DMS114 treated with DMSO at 0.1 percent for 48 hours (cell line): ENCODE results near the gene ITPR1.

ENCODE experiments used
- DNase-seq: peaks from one replicate; lab custom pipeline; 2025; ENCODE audit not compliant: unreplicated experiment; lab: John Stamatoyannopoulos, UW

Gene ITPR1

DNA sequence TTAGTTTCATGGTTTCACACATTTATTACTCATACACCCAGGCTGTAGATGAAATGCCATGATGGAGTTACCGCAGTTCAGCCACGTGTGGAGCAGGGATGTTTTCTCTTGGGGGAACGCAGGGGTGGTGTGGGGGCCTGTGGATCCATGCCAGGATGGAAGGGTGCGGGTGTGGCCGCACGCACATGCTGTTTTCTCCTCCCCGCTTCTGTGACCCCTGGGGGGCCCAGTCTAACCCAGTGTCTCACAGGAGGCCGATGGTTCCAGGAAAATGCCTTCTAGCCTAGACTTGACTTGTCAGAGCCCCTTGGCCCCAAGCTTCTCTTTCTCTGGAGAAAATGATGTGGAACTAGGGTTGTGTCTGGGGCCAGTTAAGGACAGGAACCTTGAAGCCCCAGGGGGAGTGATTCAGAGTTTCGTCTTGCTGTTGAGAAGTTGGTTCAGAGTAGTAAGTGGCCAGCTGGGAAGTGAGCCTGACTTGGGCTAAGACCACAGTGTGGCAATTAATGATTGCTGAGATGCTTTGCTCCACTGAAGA is 245.7 kb downstream of the ITPR1 start:
- no peak for DNase-seq

DNA sequence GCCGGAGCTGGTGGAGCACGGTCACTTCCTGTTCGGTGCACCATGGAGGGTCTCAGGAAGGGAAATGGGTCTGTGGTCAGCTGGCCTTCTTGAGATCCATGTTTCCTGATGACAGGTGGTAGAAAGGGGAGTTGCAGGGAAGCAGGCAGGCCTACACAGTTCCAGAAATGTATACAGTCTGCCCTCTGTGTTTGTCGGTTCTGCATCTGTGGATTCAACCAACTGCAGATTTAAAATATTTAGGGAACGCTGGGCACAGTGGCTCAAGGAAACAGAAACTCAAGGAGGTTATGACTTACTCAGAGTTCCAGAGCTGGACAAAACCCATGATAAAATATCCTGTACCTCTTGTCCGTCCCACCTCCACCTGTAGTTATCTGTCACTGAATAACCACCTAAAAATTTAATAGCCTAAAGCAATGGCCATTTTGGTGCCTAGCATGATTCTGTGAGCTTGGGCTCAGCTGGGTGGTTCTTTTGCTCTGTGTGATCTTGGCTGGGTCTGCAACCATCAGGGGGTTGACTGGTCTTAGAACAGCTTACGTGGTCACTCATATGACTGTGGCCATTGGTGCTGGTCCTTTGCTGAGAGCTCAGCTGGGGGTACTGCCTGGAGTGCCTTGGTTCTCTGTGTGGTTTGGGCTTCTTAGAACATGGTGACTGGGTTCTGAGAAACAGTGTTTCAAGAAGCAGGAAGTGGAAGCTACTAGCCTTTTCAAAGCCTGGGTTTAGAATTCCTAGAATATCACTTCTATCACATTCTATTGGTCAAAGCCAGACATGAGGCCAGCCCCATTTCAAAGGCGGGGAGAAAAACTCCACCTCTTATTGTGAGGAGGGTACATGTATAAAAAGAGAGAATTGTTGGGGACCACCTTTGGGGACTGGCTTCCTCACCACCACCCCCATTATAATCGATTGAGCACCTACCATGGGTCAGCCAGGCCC is 246.4 kb downstream of the ITPR1 start:
- DNase-seq = no peak

DNA sequence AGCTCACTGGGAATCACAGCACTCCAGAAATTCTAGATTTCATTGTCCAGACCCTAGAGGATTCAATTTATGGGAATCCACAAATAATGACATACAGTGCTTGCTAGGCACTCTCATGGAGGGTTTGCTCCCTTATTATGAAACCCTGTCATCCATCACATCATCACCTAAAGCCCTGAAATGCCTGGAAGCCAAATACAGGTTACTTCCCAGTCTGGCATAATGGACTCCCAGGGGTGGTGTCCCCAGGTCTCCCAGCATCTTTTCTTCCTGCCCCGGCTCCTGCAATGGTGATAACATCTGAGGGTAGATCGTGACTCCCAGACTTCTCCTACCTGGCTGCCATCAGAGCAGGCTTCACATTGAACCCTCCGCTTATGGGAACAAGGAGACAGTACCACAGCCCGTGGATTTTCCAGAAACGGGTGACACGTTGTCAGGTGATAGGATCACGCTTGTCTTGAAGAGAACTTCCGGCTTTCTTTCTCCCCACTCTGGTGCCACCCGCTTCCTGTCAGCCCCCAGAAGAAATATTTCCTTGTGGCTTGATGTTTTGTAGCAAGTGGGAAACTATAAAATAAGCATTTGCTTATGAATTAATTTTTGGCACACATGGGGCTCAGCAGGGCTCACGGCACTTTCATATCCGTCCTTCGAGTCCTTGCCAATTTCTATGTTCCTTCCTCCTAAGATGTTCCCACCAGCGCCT is 247.4 kb downstream of the ITPR1 start:
- DNase-seq = no peak

DNA sequence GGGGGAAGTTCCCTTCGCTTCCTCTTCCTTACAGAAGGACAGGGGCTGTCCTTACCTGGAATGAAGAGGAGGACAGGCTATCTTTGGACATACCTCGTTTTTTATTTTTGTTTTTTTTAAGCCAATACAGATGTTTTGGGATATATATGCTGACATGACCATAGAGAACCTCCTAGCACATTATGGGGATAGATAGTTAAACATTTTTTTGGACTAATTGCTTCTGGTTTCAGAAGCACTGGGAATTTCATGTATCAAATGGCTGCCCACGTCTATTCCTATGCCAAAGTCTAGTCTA is 247.9 kb downstream of the ITPR1 start:
- no peak for DNase-seq

DNA sequence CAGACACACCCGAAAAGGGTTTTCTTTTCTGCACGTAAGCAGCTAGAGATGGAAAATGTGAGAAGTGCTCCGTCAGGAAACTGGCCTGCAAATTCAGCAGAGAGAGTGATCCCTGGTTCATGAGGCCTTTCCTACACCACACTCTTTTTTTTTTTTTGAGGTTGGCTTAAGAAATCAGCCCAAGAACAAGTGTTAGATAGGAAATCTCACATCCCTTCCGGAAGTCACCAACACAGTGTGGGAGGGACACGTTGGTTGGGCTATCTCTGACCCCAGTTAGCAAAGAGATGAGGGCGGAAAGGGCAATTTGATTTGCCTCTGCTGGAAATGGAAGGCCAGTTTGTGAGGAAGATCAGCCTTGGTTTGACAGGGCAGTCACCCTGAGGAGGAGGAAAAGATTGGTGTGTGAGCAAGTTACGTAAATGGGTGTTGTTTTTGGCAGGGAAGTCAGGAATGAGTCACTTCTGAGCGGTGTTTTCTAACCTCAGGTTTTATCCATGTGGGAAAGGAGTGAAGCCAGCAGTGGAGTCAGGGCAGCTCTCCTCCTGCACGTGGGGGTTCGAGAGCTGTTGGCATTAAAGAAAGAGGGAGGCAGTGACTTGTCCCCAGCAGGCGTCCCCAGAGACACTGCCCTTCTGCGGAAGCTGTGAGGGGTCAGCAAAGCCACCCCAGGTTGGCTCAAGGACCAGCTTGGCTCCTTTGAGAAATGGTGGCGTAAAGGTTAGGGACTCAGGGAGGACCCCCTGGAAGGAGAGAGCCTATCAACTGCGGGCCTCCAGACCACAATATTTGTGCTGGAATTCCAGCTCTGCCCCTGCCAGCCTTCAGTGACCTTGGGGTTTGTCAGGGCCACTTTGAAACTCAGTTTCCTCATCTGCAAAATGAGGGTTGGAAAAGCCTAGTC is 248.5 kb downstream of the ITPR1 start:
- DNase-seq = no peak

DNA sequence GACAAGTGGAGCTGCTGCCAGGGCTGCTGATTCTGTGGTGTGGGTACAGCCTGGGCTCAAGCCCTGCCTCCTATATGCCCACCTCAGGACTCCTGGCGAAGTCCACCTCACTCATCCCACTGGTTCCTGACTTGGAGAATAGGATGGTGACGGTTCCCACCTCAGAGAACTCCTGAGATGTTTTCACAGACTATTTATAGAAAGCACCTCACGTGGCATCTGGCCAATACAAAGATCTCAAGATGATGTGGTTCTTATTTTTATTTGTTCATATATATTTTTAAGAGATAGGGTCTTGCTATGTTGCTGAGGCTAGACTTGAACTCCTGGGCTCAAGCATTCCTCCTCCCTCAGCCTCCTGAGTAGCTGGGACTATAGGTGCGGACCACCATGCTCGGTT is 249.2 kb downstream of the ITPR1 start:
- no peak for DNase-seq

DNA sequence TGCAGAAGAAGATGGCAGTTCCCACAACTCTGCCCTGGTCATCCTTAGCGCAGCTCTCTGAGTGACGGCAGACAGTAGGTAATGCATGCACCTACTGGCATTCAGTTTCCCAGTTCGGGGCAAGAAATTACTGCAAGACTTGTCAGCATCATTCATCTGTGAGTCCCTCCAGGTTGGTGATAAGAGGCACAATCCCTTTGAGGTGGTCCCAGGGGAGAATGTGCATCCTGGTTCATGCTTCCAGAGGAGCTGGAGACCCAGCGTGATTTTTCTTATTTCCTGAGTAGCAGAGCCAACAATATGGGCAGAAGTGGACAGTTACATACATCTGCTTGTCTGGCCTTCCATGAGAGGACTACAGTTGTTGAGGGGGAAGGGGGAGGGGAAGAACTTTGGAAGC is 250.2 kb downstream of the ITPR1 start:
- DNase-seq = no peak

DNA sequence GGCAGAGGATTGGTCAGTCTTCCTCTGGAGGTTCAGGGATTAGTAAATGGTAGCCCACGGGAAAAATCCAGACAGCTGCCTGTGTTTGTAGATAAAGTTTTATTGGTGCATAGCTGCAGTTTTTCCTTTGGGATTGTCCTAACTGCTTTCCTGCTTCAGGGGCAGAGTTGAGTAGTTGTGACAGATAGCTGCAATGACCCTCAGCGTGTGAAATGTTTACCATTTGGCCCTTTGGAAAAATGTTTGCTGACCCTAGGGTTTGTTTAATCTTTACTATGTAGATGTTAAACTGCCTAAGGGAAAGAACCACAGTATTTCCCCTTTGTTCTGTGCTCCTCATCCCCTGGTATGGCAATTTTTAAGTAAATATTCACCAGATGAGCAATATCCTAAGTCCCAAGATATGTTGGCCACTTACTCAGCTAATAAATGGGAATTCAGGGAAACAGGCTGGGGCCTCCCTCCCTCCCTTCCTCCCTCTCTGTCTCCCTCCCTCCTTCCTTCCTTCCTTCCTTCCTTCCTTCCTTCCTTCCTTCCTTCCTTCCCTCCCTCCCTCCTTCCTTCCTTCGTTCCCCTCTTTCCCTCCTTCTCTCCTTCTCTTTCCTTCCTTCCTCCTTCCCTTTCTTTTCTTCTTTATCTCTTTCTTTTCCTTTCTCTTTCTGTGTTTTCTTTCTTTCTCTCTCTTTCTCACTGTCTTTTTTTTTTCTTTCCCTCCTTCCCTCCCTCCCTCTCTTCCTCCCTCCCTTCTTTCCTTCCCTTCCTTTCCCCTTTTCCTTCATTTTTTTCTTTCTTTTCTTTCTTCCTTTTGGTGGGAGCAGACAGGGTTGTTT is 251.5 kb downstream of the ITPR1 start:
- no peak for DNase-seq

DNA sequence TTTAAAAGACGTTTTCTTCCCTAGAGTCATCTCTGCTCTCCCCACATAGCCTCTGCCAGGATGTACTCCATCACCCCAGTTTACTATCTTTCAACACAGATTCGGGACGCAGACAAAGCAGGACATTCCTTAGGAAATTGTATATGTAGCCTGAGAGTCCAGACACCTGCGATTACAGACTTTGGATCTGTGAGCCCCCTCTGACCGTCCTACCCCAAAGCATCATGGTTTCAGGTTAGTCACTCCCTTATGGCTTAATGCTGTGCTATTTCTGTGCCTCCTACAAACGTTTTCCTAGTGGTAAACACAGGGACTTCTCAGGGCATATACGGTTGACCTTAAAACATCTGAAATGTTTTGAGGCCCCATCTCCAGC is 252.1 kb downstream of the ITPR1 start:
- DNase-seq = no peak

DNA sequence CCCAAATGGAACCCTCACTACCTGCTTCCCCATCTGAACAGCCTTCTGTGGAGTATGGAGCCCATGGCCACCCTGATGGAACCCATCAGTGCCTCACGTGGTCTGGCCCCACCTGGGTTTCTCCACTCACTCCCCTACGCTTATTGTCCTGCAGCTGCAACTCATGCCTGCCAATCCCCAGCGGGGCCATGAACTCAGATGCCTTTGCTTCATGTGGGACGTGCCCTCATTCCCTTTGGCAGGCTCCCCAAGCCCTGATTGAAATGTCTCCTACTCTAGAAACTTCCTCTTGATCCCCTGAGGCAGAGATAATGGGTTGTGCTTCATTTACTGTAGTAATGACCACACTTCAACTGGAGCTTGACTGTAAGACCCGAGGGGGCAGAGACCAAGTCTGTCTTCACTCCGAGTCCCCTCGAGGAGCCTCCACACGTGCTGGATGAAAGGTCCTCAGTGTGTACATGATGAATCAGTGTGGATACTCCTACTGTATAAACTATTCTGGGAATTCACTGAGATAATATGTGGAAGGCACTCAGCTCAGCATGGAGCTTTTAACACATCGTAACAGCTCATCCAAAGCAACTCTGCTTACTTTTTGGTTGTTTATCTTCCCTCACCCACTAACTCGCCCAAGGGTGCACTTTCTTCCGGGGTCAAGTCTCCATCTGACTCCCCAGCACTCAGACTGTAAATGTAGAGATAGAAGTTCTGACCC is 253.3 kb downstream of the ITPR1 start:
- no peak for DNase-seq

DNA sequence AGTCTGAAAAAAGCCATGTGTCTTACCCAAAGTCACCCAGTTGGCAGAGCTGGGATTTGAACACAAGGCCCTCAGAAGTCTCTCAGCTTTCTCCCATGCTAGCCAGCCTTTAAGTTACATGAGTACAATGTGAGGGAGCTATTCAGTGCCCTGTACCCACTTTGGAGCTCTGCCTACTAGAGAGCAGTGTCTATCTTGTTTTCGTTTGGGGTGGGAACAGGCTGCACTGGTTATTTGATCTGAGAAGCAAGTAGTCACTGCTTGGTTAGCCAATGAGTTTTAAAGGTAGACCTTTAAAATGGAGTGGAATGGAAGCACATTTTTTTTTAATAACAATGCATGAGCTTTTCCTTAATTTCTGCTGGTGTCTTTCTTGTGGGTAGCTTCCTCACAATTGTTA is 255.0 kb downstream of the ITPR1 start:
- DNase-seq = no peak

DNA sequence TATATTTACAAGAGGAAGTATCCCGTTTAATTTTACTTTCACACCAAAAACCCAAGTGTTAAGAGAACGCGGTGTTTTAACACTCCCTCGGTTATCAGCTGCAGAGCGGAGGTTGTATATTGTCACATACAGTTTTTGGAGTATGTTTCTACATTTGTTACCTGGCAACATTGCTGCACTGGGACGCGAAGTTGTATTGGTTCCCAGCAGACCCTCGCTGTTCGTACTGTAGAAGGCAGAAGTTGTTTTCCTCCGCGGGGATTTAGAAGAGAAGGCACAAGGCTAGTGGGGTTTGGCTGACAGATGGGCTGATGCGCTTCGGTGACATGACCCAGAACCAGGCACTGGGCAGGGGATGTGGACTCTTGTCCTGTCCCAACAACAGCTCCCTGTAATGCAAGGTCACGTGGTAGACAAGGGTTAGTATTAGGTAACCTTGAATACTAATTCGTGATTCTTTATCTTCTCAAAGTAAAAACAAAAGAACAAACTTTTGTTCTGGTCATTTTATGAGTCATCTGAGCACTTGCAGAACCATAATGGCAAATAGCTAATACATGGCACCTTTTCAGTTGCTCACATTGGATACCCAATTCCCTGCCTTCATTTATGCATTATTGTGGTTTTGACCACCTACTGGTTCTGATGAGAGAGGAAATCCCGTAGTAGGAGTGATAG is 255.7 kb downstream of the ITPR1 start:
- no peak for DNase-seq

DNA sequence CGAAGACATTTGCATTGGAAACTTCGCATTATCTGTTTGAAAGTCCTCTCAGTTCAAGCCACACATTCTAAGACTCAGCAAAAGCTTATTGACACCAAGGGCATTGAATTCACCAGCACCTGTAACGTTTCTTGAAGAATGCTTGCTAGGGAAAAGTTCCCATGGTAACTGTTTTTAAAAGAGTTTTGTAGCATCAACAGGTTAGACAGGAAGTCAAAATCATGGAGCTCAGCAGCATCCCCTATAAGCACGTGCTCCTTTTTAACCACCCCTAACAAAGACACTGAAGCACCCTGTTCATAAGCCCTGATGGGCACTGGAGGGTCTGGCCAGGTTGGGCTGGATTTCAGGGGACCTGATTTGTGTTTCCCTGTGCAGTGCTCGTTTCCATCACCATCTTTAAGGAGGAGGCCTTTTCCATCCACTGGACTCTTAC is 256.4 kb downstream of the ITPR1 start:
- no peak for DNase-seq

DNA sequence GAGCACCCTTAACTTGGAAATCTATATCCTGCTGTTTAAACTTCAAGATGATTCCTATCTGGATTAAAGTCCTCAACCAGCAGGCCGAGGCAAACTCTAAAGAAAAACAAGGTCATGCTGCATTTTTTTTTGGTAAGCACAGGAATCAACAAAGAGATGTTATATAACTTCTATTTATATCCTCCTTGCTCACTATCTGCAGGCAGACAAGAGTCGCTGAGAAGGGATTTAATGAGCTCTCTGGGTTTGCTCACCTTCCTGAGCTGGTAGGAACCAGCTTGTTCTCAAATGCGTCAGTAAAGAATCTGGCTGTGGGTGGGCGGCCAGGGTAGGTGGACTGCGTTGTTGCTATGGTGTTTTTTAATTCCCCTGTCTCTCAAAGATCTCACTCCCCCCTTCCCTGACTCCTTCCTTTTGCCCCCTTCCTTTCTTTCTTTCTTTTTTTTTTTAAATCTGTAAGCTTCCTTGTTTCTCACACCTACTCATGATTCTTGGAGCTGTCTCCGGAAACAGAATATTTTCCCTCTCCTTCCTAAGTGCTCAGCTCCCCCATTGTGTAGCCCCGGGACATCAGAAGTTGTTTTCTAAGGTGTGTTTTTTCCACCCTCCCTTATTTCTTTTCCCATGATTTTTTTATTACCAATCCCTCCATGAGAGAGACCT is 257.3 kb downstream of the ITPR1 start:
- no peak for DNase-seq

DNA sequence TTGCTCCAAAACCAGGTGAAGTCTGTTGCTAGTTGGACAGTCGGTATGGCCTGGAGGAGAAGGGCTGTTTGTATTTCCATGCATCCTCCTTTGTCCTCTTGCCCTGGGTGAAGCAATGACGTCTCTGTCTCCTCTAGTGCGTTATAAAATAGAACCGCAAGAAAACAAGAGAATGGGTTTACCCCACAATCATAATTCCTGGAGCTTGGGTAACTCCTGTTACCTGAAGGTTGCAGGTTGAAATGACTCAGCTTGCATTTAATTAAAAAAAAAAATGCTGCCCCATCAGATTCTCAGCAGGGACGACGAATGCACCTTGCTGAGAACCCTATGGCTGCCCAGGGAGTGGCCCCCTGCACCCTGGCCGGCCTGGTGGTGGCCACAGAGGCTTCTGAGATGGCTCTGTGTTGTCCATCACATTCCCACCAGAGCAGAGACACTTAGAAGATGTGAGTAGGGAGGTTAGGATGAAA is 257.9 kb downstream of the ITPR1 start:
- no peak for DNase-seq

DNA sequence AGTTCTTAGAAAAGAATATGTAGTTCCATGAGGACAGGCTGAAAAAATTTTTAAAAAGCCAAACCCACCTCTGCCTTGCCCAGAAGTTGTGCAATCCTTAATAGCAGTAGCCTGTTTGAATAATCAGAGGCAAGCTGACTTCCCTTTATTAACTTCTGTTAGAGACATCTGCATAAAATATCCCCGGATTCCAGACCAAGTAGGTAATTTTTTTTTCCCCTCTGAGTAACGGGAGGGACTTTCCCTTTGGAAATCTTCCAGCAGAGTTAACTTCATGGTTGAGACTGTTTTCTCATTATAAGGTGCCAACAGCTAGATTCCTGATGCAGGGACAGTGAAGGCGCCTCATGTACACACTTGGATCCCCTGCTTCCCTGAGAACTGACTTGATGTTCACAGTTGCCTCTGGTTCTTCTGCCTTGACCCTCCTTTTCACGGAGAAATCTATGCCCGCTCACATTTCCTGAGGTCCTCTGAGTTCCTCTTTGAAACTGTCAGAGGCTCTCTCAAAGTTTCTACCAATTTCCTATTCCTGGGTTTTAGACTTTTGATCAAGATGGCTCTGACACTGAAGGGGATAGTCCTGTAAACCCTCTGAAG is 258.5 kb downstream of the ITPR1 start:
- DNase-seq = no peak

DNA sequence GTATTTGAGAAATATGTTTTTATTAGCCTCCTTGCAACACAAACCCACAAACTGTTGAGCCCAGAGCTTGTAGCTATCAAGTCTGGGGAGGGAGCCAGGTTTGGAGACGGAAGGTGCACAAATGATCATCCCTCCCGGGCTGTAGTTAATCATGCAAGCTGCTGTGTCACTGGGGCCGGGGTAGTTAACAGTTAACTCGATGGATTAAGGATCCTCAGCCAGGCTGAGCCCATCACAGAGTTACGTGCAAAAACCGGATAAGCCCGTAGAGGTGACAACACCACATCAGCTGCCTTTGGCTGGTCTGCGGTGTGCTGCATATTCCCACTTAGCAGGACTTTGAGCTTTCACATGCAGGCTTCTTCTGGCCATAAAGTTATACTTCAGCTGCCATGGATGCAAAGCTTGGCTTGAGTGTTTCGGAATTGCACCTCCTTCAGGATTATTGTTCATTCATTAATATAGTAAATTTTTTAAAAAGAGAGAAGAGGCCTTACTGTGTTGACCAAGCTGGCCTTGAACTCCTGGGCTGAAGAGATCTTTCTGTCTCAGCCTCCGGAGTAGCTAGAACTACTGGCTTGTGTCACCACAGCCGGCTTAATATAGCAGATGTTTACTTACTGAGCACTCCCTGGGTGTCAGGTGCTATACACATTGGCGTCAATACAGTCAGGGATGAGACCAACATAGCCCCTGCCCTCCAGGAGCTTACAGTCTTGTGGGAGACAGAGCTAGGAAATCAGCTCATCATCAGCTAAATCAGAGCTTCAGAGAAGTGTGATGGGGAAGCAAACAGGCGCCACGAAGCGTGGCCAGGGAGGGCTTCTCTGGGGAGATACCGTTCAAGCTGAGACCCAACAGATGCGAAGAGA is 259.3 kb downstream of the ITPR1 start:
- DNase-seq = no peak
